DOHH2 (cell line): ENCODE data around the gene GINS2.

ENCODE experiments used
- H3F3A ChIP-seq: fragments of 200-600 bp; sonication (generic), shearing (Covaris generic); 2 replicates; pipeline ENCODE4 v1.6.0; 2016; ENCODE audit warnings: antibody characterized with exemption, mild to moderate bottlenecking; ENCODE audit not compliant: control insufficient read depth, insufficient read depth
- H3K27ac ChIP-seq: fragments of 200-600 bp; sonication (generic); 2 replicates; pipeline ENCODE4 v1.5.1; 2014; ENCODE audit warnings: low read depth, mild to moderate bottlenecking, low read length, moderate library complexity
- H3K27me3 ChIP-seq: fragments of 200-600 bp; sonication (generic); 2 replicates; pipeline ENCODE4 v1.6.1; 2014; ENCODE audit warnings: mild to moderate bottlenecking, low read length, mixed read lengths; ENCODE audit not compliant: control insufficient read depth
- H3K36me3 ChIP-seq: fragments of 200-600 bp; sonication (generic); 2 replicates; pipeline ENCODE4 v1.6.1; 2014; ENCODE audit warnings: mild to moderate bottlenecking, low read length, moderate library complexity, mixed read lengths; ENCODE audit not compliant: control insufficient read depth
- H3K4me1 ChIP-seq: fragments of 200-600 bp; sonication (generic); 2 replicates; pipeline ENCODE4 v1.6.1; 2014; ENCODE audit warnings: mild to moderate bottlenecking, low read length, mixed read lengths; ENCODE audit not compliant: control insufficient read depth
- H3K4me2 ChIP-seq: fragments of 200-600 bp; sonication (generic); 2 replicates; pipeline ENCODE4 v1.6.0; 2014; ENCODE audit warnings: mild to moderate bottlenecking, low read length, moderate library complexity
- H3K4me3 ChIP-seq: fragments of 200-600 bp; sonication (generic); 2 replicates; pipeline ENCODE4 v1.5.1; 2014; ENCODE audit warnings: mild to moderate bottlenecking, low read length, mixed read lengths
- H3K79me2 ChIP-seq: fragments of 200-600 bp; sonication (generic); 2 replicates; pipeline ENCODE4 v1.6.1; 2014; ENCODE audit warnings: mild to moderate bottlenecking, low read length, mixed read lengths; ENCODE audit not compliant: control insufficient read depth
- H3K9me2 ChIP-seq: fragments of 200-600 bp; sonication (generic); replicated peaks from 2 replicates; pipeline ENCODE4 v1.6.1; 2014; ENCODE audit warnings: mild to moderate bottlenecking, low read length, mixed read lengths; ENCODE audit not compliant: control insufficient read depth
- H3K9me3 ChIP-seq: fragments of 200-600 bp; sonication (generic); 2 replicates; pipeline ENCODE4 v1.6.1; 2014; ENCODE audit warnings: antibody characterized with exemption, low read length, mixed read lengths; ENCODE audit not compliant: control insufficient read depth, insufficient read depth
- H4K20me1 ChIP-seq: fragments of 200-600 bp; sonication (generic); 2 replicates; pipeline ENCODE4 v1.6.0; 2014; ENCODE audit warnings: low read depth, mild to moderate bottlenecking, antibody characterized with exemption, low read length, moderate library complexity; ENCODE audit not compliant: control insufficient read depth, insufficient read depth
- CTCF ChIP-seq: fragments of 200-600 bp; sonication (generic); IDR thresholded peaks from one replicate; pipeline ENCODE4 v1.5.1; 2014; ENCODE audit warnings: antibody characterized with exemption, mild to moderate bottlenecking, low read depth, low read length; ENCODE audit not compliant: poor library complexity, severe bottlenecking
- EZH2phosphoT487 ChIP-seq: fragments of 200-600 bp; sonication (generic); IDR thresholded peaks from 2 replicates; pipeline ENCODE4 v1.6.1; 2017; ENCODE audit warnings: borderline replicate concordance, mild to moderate bottlenecking, antibody characterized with exemption, low read length, moderate library complexity, mixed read lengths

GINS2 gene

GRCh38 chr16:85662976-85663830, 25.6 kb downstream of the GINS2 start:
- Histone ChIP-seq H4K20me1 (peaks cover 3% of the 10 kb centered on the region; the same call in 1 of the 2 replicates), H3K36me3 (peaks cover 89% of the 10 kb centered on the region), H3K27me3 (no peaks in the 10 kb centered on the region), H3K9me3 (no peaks in the 10 kb centered on the region), H3K9me2 (no peaks in the 10 kb centered on the region), H3K79me2 (no peaks in the 10 kb centered on the region), H3K4me1 (no peaks in the 10 kb centered on the region), H3F3A (no peaks in the 10 kb centered on the region), H3K4me3 (no peak overlapping the region), H3K4me2 (no peak overlapping the region), H3K27ac (no peak overlapping the region)
- TF ChIP-seq EZH2phosphoT487, result no peak

GRCh38 chr16:85662482-85662812, 26.3 kb downstream of the GINS2 start:
- Histone ChIP-seq H3K4me3 (no peak overlapping the region), H3K4me2 (no peak overlapping the region), H3K36me3 (peaks cover 89% of the 10 kb centered on the region), H3K27ac (no peak overlapping the region), H3K9me2 (no peaks in the 10 kb centered on the region), H3F3A (no peaks in the 10 kb centered on the region), H3K79me2 (no peaks in the 10 kb centered on the region), H3K9me3 (no peaks in the 10 kb centered on the region), H4K20me1 (peaks cover 3% of the 10 kb centered on the region; the same call in 1 of the 2 replicates), H3K27me3 (no peaks in the 10 kb centered on the region), H3K4me1 (no peaks in the 10 kb centered on the region)
- no peak for TF ChIP-seq EZH2phosphoT487
- TF ChIP-seq CTCF, result no peak

- no peaks in the 10 kb centered on the region for H3K79me2 ChIP-seq
- H3K9me3 ChIP-seq, result no peaks in the 10 kb centered on the region
- H3K4me1 ChIP-seq, result no peaks in the 10 kb centered on the region
- no peak overlapping the region for H3K4me2 ChIP-seq
- H3F3A ChIP-seq, result no peaks in the 10 kb centered on the region
- peaks cover 87% of the 10 kb centered on the region for H3K36me3 ChIP-seq
- H3K27me3 ChIP-seq, result no peaks in the 10 kb centered on the region
- H3K4me3 ChIP-seq, result no peak overlapping the region
- no peak for TF ChIP-seq EZH2phosphoT487
- no peak for TF ChIP-seq CTCF
- no peaks in the 10 kb centered on the region for H3K9me2 ChIP-seq
- no peak overlapping the region for H3K27ac ChIP-seq
- peaks cover 3% of the 10 kb centered on the region; the same call in 1 of the 2 replicates for H4K20me1 ChIP-seq
Measured at GRCh38 chr16:85661740-85662481, 26.8 kb downstream of the GINS2 start.
